Choroid plexus epithelial cell (primary cell): Measurements from ENCODE around the gene P4HA2.

Experiments used
- DNase-seq: peaks from one replicate; pipeline ENCODE4 v3.0.0-alpha.2; 2010; ENCODE audit warnings: low read depth
- H3K4me3 ChIP-seq: 2 replicates; pipeline ENCODE4 v1.5.1; 2011; ENCODE audit warnings: low read depth, mild to moderate bottlenecking, control low read depth, low read length, moderate library complexity
- CTCF ChIP-seq: conservative IDR thresholded peaks from 2 replicates; pipeline ENCODE4 v1.5.1; 2011; ENCODE audit warnings: low read depth, mild to moderate bottlenecking, control low read depth, inconsistent platforms, low read length, moderate library complexity

Gene P4HA2

GRCh38 chr5:132263548-132264261 is 36.1 kb upstream of the P4HA2 start:
- DNase-seq: peak; percentile 62
- TF ChIP-seq CTCF: peak; percentile 24
- no peak overlapping the region for H3K4me3 ChIP-seq

GRCh38 chr5:132262882-132263547 is 35.4 kb upstream of the P4HA2 start:
- no peak overlapping the region for H3K4me3 ChIP-seq
- TF ChIP-seq CTCF: no peak
- no peak for DNase-seq

GRCh38 chr5:132261881-132262845 is 34.5 kb upstream of the P4HA2 start:
- no peak overlapping the region for H3K4me3 ChIP-seq
- no peak for DNase-seq
- no peak for TF ChIP-seq CTCF

- no peak for TF ChIP-seq CTCF
- no peak overlapping the region for H3K4me3 ChIP-seq
- peak; percentile 91 for DNase-seq
Observed at GRCh38 chr5:132260714-132261551, 33.3 kb upstream of the P4HA2 start.

GRCh38 chr5:132260051-132260450 is 32.4 kb upstream of the P4HA2 start:
- DNase-seq: peak; percentile 65
- peak overlapping the region; percentile 83 for H3K4me3 ChIP-seq

More at GRCh38 chr5:132260051-132260450, 32.4 kb upstream of the P4HA2 start:
- TF ChIP-seq CTCF: no peak
